Diencephalon (tissue), 1 donor: ENCODE measurements around the gene CKS1B. TPM values are rescaled to one million over a fixed set of nuclear protein-coding genes. Genes with fewer than 3 reads are reported as not detected.

Source experiments
- small RNA-seq: library from RNA; depleted of rRNA; stranded (forward); fragments of <200 nt; gene quantifications from one replicate; pipeline ENCODE3, GENCODE V24; 2014
- total RNA-seq: library from RNA; depleted of rRNA; stranded (reverse); fragments of >200 nt; gene quantifications from one replicate; pipeline ENCODE4 v1.2.3, GENCODE V29; 2014

CKS1B gene
- 25.6 TPM for total RNA-seq

GRCh38 chr1:154974102-154974807, at the start of gene CKS1B:
TSS of gene CKS1B (plus strand) at chr1:154974681. CDS start at chr1:154974746, 65 bp downstream.

GRCh38 chr1:154936555-154937084, 37.9 kb upstream of the CKS1B start, which contains the start of gene PMVK:
TSS of gene PMVK (minus strand) at chr1:154936719. CDS start at chr1:154936685, 34 bp downstream.

GRCh38 chr1:154955718-154956543, 18.6 kb upstream of the CKS1B start, which contains the start of gene PBXIP1:
TSS of gene PBXIP1 (minus strand) at chr1:154956099. CDS start at chr1:154953721, 2,378 bp downstream.

GRCh38 chr1:154961207-154962155, 13.0 kb upstream of the CKS1B start, which contains the start of gene PYGO2:
TSS of gene PYGO2 (minus strand) at chr1:154961782. CDS start at chr1:154961576, 206 bp downstream.

GRCh38 chr1:154970631-154971340, 3.7 kb upstream of the CKS1B start, which contains the start of gene SHC1:
TSS of gene SHC1 (minus strand) at chr1:154970747. CDS start at chr1:154970526, 221 bp downstream.

GRCh38 chr1:154982897-154983648, 8.6 kb downstream of the CKS1B start, which contains the start of gene FLAD1:
TSS of gene FLAD1 (plus strand) at chr1:154983344. CDS start at chr1:154983695, 351 bp downstream.

GRCh38 chr1:154993572-154994268, 19.2 kb downstream of the CKS1B start, which contains the start of gene LENEP:
TSS of gene LENEP (plus strand) at chr1:154993586. CDS start at chr1:154993608, 22 bp downstream.

GRCh38 chr1:155002464-155003226, 28.2 kb downstream of the CKS1B start, which contains the start of gene ZBTB7B:
TSS of gene ZBTB7B (plus strand) at chr1:155002802. CDS start at chr1:155014661, 11,859 bp downstream.

Small RNA genes lying within 50 kb of the gene (small RNA-seq; reads per million reads assigned to genes)
- not detected for gene MIR4258
- gene RF00017 = not detected

Other genes starting within 250 kb of the CKS1B start
- gene KCNN3, start 104.4 kb upstream of the CKS1B start, total RNA-seq = 10.1 TPM
- 15.7 TPM for gene PMVK, start 38.0 kb upstream of the CKS1B start, total RNA-seq
- 48.4 TPM for gene PBXIP1, start 18.6 kb upstream of the CKS1B start, total RNA-seq
- 16.6 TPM for gene PYGO2, start 12.9 kb upstream of the CKS1B start, total RNA-seq
- gene SHC1, start 3.9 kb upstream of the CKS1B start, total RNA-seq = 17.1 TPM
- 18.9 TPM for gene FLAD1, start 8.7 kb downstream of the CKS1B start, total RNA-seq
- 0.69 TPM for gene LENEP, start 18.9 kb downstream of the CKS1B start, total RNA-seq
- gene ZBTB7B, start 28.1 kb downstream of the CKS1B start, total RNA-seq = 3.5 TPM
- gene DCST2, start 59.1 kb downstream of the CKS1B start, total RNA-seq = 0.46 TPM
- not detected for gene DCST1, start 59.1 kb downstream of the CKS1B start, total RNA-seq
- gene ADAM15, start 76.6 kb downstream of the CKS1B start, total RNA-seq = 20.5 TPM
- gene EFNA4, start 89.1 kb downstream of the CKS1B start, total RNA-seq = 1.2 TPM
- gene EFNA3, start 104.2 kb downstream of the CKS1B start, total RNA-seq = 13.8 TPM
- 5.3 TPM for gene EFNA1, start 153.2 kb downstream of the CKS1B start, total RNA-seq
- gene SLC50A1, start 161.2 kb downstream of the CKS1B start, total RNA-seq = 7.8 TPM
- 13.8 TPM for gene DPM3, start 165.8 kb downstream of the CKS1B start, total RNA-seq
- gene KRTCAP2, start 198.6 kb downstream of the CKS1B start, total RNA-seq = 60.2 TPM
- 21.2 TPM for gene TRIM46, start 199.2 kb downstream of the CKS1B start, total RNA-seq
- gene THBS3, start 233.2 kb downstream of the CKS1B start, total RNA-seq = 11.5 TPM
- gene MTX1, start 234.0 kb downstream of the CKS1B start, total RNA-seq = 15.5 TPM